ENCODE data around the gene PDE6B.

GRCh38 chr4:656436-657337, 31.3 kb downstream of the PDE6B start:
- TF ChIP-seq CTCF (IDR thresholded peaks at IDR 0.05) (no peak), POLR2AphosphoS5 (IDR thresholded peaks at IDR 0.05; ENCODE audit: insufficient read depth in 1 of 2, low read depth in 1 of 2) (no peak)
